H9 (cell line): ENCODE data around the gene SH2B2. TPM values are rescaled to one million over a fixed set of nuclear protein-coding genes. Genes with fewer than 3 reads are reported as not detected.

Source experiments
- DNase-seq: peaks from one replicate; pipeline ENCODE4 v3.0.0-alpha.2; 2017
- H2AFZ ChIP-seq: one replicate; pipeline ENCODE4 v1.6.1; 2013; ENCODE audit warnings: mild to moderate bottlenecking, low read length, control low read depth, moderate library complexity
- H2AK5ac ChIP-seq: 2 replicates; pipeline ENCODE4 v1.6.1; 2013; ENCODE audit warnings: low read length, control low read depth, mixed read lengths; ENCODE audit not compliant: insufficient read length
- H2BK120ac ChIP-seq: one replicate; pipeline ENCODE4 v1.6.1; 2013; ENCODE audit warnings: low read depth, mild to moderate bottlenecking, low read length, control low read depth, inconsistent platforms; ENCODE audit not compliant: poor library complexity, severe bottlenecking
- H2BK12ac ChIP-seq: 2 replicates; pipeline ENCODE4 v1.6.1; 2013; ENCODE audit warnings: low read length, control low read depth, mixed read lengths, low read depth; ENCODE audit not compliant: insufficient read length
- H2BK15ac ChIP-seq: 2 replicates; pipeline ENCODE4 v1.6.1; 2013; ENCODE audit warnings: low read depth, low read length, control low read depth
- H2BK20ac ChIP-seq: one replicate; pipeline ENCODE4 v1.6.1; 2013; ENCODE audit warnings: low read depth, mild to moderate bottlenecking, low read length, control low read depth, inconsistent platforms; ENCODE audit not compliant: poor library complexity, severe bottlenecking
- H2BK5ac ChIP-seq: 2 replicates; pipeline ENCODE4 v1.6.1; 2013; ENCODE audit warnings: low read length, control low read depth, mixed read lengths; ENCODE audit not compliant: insufficient read length
- H3K14ac ChIP-seq: 2 replicates; pipeline ENCODE4 v1.6.1; 2013; ENCODE audit warnings: low read length, control low read depth; ENCODE audit not compliant: insufficient read depth
- H3K18ac ChIP-seq: 2 replicates; pipeline ENCODE4 v1.6.1; 2013; ENCODE audit warnings: low read depth, mild to moderate bottlenecking, mixed read lengths, low read length, control low read depth; ENCODE audit not compliant: insufficient read length
- H3K23ac ChIP-seq: 2 replicates; pipeline ENCODE4 v1.6.1; 2013; ENCODE audit warnings: low read length, control low read depth, mixed read lengths, low read depth; ENCODE audit not compliant: insufficient read length
- H3K23me2 ChIP-seq: 2 replicates; pipeline ENCODE4 v1.6.1; 2013; ENCODE audit warnings: low read depth, mild to moderate bottlenecking, mixed read lengths, low read length, control low read depth; ENCODE audit not compliant: insufficient read length, poor library complexity, severe bottlenecking
- H3K27ac ChIP-seq: 2 replicates; pipeline ENCODE4 v1.5.1; 2013; ENCODE audit warnings: low read length, control low read depth, mixed read lengths, low read depth; ENCODE audit not compliant: insufficient read length
- H3K27me3 ChIP-seq: 2 replicates; pipeline ENCODE4 v1.6.1; 2013; ENCODE audit warnings: low read length, control low read depth, inconsistent platforms; ENCODE audit not compliant: insufficient read depth
- H3K4ac ChIP-seq: 2 replicates; pipeline ENCODE4 v1.6.1; 2013; ENCODE audit warnings: low read depth, mild to moderate bottlenecking, control low read depth, inconsistent platforms, low read length, moderate library complexity
- H3K4me1 ChIP-seq: 2 replicates; pipeline ENCODE4 v1.6.1; 2013; ENCODE audit warnings: low read length, control low read depth, inconsistent platforms; ENCODE audit not compliant: insufficient read depth
- H3K4me2 ChIP-seq: 2 replicates; pipeline ENCODE4 v1.6.1; 2013; ENCODE audit warnings: low read length, control low read depth, mixed read lengths; ENCODE audit not compliant: insufficient read length, insufficient read depth
- H3K56ac ChIP-seq: 2 replicates; pipeline ENCODE4 v1.6.1; 2013; ENCODE audit warnings: low read depth, mild to moderate bottlenecking, mixed read lengths, low read length, control low read depth; ENCODE audit not compliant: insufficient read length
- H3K79me1 ChIP-seq: 2 replicates; pipeline ENCODE4 v1.6.1; 2013; ENCODE audit warnings: low read depth, mild to moderate bottlenecking, moderate library complexity, low read length, control low read depth, inconsistent platforms; ENCODE audit not compliant: insufficient read depth, poor library complexity, severe bottlenecking
- H3K79me2 ChIP-seq: 2 replicates; pipeline ENCODE4 v1.6.1; 2013; ENCODE audit warnings: low read length, control low read depth, inconsistent platforms; ENCODE audit not compliant: insufficient read depth
- H3K9ac ChIP-seq: 2 replicates; pipeline ENCODE4 v1.6.1; 2013; ENCODE audit warnings: low read length, control low read depth, mixed read lengths; ENCODE audit not compliant: insufficient read length; ENCODE audit errors: extremely low read depth
- H3K9me3 ChIP-seq: one replicate; pipeline ENCODE4 v1.6.1; 2013; ENCODE audit warnings: low read depth, low read length, inconsistent platforms; ENCODE audit not compliant: control insufficient read depth
- H3T11ph ChIP-seq: one replicate; pipeline ENCODE4 v1.6.1; 2013; ENCODE audit warnings: mild to moderate bottlenecking, low read length, control low read depth, inconsistent platforms
- H4K20me1 ChIP-seq: one replicate; pipeline ENCODE4 v1.6.1; 2013; ENCODE audit not compliant: control insufficient read depth, insufficient read length, insufficient read depth
- H4K5ac ChIP-seq: 2 replicates; pipeline ENCODE4 v1.6.1; 2013; ENCODE audit warnings: low read depth, mild to moderate bottlenecking, mixed read lengths, low read length, control low read depth; ENCODE audit not compliant: insufficient read length
- H4K8ac ChIP-seq: replicated peaks from 2 replicates; pipeline ENCODE4 v1.6.1; 2013; ENCODE audit warnings: low read length, control low read depth, mixed read lengths, low read depth; ENCODE audit not compliant: insufficient read length
- H4K91ac ChIP-seq: 2 replicates; pipeline ENCODE4 v1.6.1; 2013; ENCODE audit warnings: low read depth, mild to moderate bottlenecking, moderate library complexity, mixed read lengths, low read length, control low read depth; ENCODE audit not compliant: insufficient read length
- H3K27ac Mint-ChIP-seq, 3 experiments: 2 replicates in 2 of 3; 3 replicates in 1 of 3; pipeline ENCODE4 v1.8.0; 2020 to 2021; ENCODE audit warnings: mixed read lengths in 3 of 3, mild to moderate bottlenecking in 1 of 3, moderate library complexity in 1 of 3
- H3K27me3 Mint-ChIP-seq: 2 replicates; pipeline ENCODE4 v1.8.0; 2021; ENCODE audit warnings: low read depth, mild to moderate bottlenecking, moderate library complexity, mixed read lengths
- H3K36me3 Mint-ChIP-seq, 3 experiments: 2 replicates in 2 of 3; 3 replicates in 1 of 3; pipeline ENCODE4 v1.8.0; 2020 to 2021; ENCODE audit warnings: low read depth in 3 of 3, mixed read lengths in 3 of 3; ENCODE audit not compliant: insufficient read depth in 1 of 3
- H3K4me1 Mint-ChIP-seq, 2 experiments: 2 replicates each; pipeline ENCODE4 v1.8.0; 2020; ENCODE audit warnings: mixed read lengths in 2 of 2
- H3K4me3 Mint-ChIP-seq, 2 experiments: 2 replicates in 1 of 2; 3 replicates in 1 of 2; pipeline ENCODE4 v1.8.0; 2020 to 2021; ENCODE audit warnings: mild to moderate bottlenecking in 2 of 2, mixed read lengths in 2 of 2, moderate library complexity in 1 of 2
- H3K9me3 Mint-ChIP-seq, 2 experiments: 2 replicates in 1 of 2; 3 replicates in 1 of 2; pipeline ENCODE4 v1.8.0; 2020; ENCODE audit warnings: mild to moderate bottlenecking in 2 of 2, mixed read lengths in 2 of 2, moderate library complexity in 1 of 2
- WGBS: extraction: QIAGEN DNeasy Blood & Tissue Kit; methylation state at CpG from one replicate; pipeline ENCODE4 v1.1.7; 2013; ENCODE audit warnings: missing lambda C conversion rate, low lambda C conversion rate, mixed read lengths; ENCODE audit not compliant: insufficient read length; ENCODE audit errors: extremely low coverage; 5-methylcytosine and 5-hydroxymethylcytosine counted together
- total RNA-seq: library from RNA; stranded (reverse); gene quantifications from 2 replicates; pipeline ENCODE4 v1.2.1, GENCODE V29; 2021
- TF ChIP-seq, protein P1 (sequence below): fragments of 200-600 bp; sonication (generic); conservative IDR thresholded peaks from 3 replicates; pipeline ENCODE4 v1.8.0; 2021; ENCODE audit warnings: antibody characterized with exemption, mild to moderate bottlenecking

SH2B2 gene
- total RNA-seq, 1 experiment from 2014 or later, result 10.4 TPM

DNA sequence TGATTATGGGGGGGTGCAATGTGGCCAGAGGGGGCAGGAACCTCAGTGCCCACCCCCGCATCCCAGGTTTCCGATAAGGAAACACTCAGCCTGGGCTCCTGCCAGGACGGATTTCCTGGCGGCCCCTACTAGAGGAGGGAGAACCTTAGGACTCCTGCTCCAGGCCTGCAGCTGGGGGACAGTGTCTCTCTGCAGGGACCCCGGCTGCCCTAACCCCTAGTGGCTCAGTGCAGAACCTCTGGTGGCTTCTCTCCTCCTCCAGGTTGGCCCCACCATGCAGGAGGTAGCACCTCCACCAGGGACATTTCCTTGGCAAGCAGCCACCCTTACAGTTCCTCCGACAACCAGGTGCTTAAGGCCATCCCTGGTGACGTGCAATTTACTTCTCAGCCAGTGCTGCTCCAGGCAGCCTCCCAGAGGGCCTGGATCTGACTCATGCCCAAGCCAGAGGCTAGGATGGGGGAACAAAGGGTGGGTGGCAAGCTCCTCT, 31.9 kb downstream of the SH2B2 start:
- no peak overlapping the region for H2BK120ac ChIP-seq
- no peaks in the 10 kb centered on the region for H3K27me3 ChIP-seq
- no peak overlapping the region for H2AFZ ChIP-seq
- H2BK15ac ChIP-seq, result no peak overlapping the region
- H4K8ac ChIP-seq, result no peak overlapping the region
- H3K4me2 ChIP-seq, result no peak overlapping the region
- no peaks in the 10 kb centered on the region for H4K20me1 ChIP-seq
- no peaks in the 10 kb centered on the region for H3K79me2 ChIP-seq
- Mint-ChIP-seq H3K4me1 (peaks cover 13 to 23% of the 10 kb centered on the region in 2 experiments), H3K4me3 (no peak overlapping the region), H3K36me3 (peaks cover 3 to 21% (median 18%) of the 10 kb centered on the region in 3 experiments), H3K27me3 (peaks cover 17% of the 10 kb centered on the region), H3K9me3 (no peaks in the 10 kb centered on the region), H3K27ac (peak overlapping the region in 1 of 3 experiments; percentile 59; a peak in 1 of 7 replicates)
- no peak overlapping the region for H3K23ac ChIP-seq
- H3K27ac ChIP-seq, result no peak overlapping the region
- H3K4ac ChIP-seq, result no peak overlapping the region
- no peaks in the 10 kb centered on the region for H3K23me2 ChIP-seq
- H2BK20ac ChIP-seq, result no peak overlapping the region
- no peak overlapping the region for H3K9ac ChIP-seq
- no peak overlapping the region for H3K14ac ChIP-seq
- no peak overlapping the region for H2AK5ac ChIP-seq
- H3K18ac ChIP-seq, result no peak overlapping the region
- no CpG with 5 or more reads among the region's 7 CpGs for WGBS
- no peaks in the 10 kb centered on the region; the same call in 1 of the 2 replicates for H3K4me1 ChIP-seq
- H4K91ac ChIP-seq, result no peak overlapping the region
- no peak overlapping the region for H2BK12ac ChIP-seq
- DNase-seq, result no peak
- no peaks in the 10 kb centered on the region for H3K79me1 ChIP-seq
- no peaks in the 10 kb centered on the region for H3K9me3 ChIP-seq
- H2BK5ac ChIP-seq, result no peak overlapping the region
- no peak overlapping the region for H4K5ac ChIP-seq
- no peak overlapping the region for H3T11ph ChIP-seq
- TF ChIP-seq, protein P1, sequence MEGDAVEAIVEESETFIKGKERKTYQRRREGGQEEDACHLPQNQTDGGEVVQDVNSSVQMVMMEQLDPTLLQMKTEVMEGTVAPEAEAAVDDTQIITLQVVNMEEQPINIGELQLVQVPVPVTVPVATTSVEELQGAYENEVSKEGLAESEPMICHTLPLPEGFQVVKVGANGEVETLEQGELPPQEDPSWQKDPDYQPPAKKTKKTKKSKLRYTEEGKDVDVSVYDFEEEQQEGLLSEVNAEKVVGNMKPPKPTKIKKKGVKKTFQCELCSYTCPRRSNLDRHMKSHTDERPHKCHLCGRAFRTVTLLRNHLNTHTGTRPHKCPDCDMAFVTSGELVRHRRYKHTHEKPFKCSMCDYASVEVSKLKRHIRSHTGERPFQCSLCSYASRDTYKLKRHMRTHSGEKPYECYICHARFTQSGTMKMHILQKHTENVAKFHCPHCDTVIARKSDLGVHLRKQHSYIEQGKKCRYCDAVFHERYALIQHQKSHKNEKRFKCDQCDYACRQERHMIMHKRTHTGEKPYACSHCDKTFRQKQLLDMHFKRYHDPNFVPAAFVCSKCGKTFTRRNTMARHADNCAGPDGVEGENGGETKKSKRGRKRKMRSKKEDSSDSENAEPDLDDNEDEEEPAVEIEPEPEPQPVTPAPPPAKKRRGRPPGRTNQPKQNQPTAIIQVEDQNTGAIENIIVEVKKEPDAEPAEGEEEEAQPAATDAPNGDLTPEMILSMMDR, result peak; percentile 29; the same call in 2 of the 3 replicates
- H3K56ac ChIP-seq, result no peak overlapping the region
